GM21528 (cell line): ENCODE data around the gene NTMT1.
"Not testable (repeated sequence)": the region's sequence is repeated elsewhere in the genome, so short reads cannot be mapped to it uniquely, and the experiment has no call there.

Source experiments
- ATAC-seq: cut with Tn5 transposase; IDR thresholded peaks from one replicate; pipeline ENCODE4 v1.9.1; 2021; ENCODE audit warnings: mild to moderate bottlenecking, moderate library complexity; ENCODE audit not compliant: unreplicated experiment, low FRiP score

The NTMT1 gene

GRCh38 chr9:129626079-129626624, at the start of gene NTMT1:
NTMT1 (plus strand) TSS chr9:129626163; CDS start chr9:129632704, 6,541 bp downstream.
- peak; percentile 79 for ATAC-seq

- ATAC-seq = no peak
These were observed 49.1 kb upstream of the NTMT1 start for GRCh38 chr9:129576546-129577543.

DNA sequence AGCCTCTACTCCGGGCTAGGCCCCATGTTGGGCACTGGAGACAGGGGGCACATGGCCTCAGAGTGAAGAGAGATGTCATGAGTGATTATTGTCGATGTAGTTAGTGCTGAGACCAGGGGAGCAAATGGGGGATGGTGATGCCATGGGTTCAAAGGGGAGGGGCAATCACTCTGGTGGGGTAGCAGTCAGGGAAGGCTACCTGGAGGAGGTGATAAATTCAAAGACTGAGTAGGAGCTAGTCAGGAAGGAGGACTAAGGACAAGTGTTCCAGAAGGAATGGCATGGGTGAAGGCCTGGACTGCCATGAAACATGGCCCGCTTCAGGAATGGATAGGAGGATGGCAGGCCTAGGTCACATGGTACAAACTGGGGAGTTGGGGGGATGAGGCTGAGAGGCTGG, 46.7 kb upstream of the NTMT1 start:
- ATAC-seq = no peak

DNA sequence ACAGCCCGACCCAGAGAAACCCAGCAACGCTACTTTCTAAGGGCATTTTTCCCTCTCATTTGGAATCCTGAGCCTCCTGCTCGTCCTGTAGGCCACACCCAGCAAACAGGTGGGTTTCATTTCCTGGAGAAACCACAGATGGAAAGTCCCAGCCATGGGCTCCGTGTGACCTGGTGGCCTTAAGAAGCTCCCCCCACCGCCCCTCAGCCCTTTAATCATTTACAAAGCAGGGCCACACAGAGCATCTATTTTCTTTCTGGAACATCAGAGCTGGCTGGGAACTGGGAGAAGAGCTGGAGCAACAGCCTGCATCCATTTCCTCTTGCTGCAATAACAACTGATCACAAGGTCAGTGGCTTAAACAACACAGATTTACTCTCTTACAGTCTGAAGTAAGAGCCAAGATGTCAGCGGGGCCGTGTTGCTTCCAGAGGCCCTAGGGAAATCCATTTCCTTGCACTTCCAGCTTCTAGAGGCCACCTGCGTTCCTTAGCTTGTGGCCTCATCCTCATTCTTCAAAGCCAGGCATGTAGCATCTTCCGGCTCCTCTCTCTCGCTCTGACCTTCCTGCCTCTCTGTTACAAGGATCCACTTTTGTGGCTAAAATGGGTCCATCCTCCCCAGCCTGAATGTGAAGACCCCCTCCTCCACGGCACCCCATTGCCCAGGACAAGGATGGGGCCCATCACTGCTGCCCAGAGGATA, 45.6 kb upstream of the NTMT1 start:
- ATAC-seq = no peak

DNA sequence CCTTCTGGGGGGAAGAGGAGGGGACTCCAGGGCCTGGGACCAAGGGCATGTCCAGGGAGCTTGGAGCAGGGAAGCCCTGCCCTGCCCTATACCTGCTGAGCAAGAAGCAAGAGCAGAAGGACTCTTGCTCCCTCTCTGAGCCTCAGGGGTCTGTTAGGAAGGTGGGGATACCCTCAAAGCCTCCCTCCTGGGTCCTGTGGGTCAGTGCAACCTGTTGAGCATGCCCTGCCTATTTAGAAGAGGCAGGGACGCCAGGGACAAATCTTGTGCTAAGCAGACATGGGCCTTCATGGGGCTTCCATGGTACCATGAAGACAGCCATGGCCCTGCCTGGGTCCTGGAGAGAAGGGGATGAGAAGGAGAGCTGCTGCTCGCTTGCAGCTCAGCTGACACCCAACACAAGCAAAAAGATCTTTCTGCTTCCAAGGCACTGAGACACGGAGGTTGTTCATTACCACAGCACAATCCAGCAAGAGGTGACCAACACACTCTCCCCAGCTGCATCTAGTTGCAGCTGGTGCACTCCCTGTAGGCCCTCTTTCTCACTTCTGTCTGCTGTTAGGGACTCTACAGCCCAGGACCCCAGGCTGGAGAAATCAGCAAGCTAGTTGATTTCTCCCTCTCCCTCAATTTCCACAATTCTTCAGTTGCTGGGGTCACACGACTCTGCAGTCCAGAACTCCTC, 44.3 kb upstream of the NTMT1 start:
- no peak for ATAC-seq

- no peak for ATAC-seq
These were observed 43.1 kb upstream of the NTMT1 start for GRCh38 chr9:129582855-129583254.

DNA sequence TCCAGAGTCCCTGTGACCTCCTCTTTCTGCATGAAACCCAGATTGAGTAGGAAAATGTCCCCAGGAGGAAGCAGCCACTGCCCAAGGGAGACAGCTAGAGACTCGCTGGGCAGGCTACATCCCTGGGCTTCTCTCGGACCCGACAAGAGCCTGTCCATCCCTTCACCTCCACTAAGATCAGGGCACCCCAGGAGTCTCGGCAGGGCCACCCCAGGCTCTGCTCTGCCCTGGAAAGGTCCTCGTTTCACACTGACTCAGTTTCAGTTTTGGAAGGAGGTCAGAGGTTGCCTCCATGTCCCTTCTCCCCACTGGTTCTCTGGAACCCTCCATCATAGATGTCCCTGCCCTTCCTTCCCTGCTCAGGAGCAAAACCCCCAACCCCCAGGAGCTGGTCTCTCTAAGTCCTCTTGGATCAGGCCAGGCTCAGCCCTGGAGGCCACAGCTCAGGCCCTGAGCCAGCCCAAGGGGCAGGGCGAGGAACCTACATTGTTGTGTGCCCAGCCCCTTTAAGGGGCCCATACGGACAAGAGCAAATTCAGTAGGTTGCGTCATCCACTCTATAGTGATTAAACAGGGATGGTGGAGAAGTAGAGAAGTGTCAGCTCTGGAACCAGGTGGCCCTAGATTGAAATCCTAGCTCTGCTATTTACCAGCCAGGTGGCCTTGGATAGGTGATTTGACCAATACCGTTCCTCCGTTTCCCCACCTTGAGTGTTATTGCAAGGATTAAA, 42.5 kb upstream of the NTMT1 start:
- no peak for ATAC-seq

GRCh38 chr9:129584136-129584535, 41.8 kb upstream of the NTMT1 start:
- peak; percentile 49 for ATAC-seq

DNA sequence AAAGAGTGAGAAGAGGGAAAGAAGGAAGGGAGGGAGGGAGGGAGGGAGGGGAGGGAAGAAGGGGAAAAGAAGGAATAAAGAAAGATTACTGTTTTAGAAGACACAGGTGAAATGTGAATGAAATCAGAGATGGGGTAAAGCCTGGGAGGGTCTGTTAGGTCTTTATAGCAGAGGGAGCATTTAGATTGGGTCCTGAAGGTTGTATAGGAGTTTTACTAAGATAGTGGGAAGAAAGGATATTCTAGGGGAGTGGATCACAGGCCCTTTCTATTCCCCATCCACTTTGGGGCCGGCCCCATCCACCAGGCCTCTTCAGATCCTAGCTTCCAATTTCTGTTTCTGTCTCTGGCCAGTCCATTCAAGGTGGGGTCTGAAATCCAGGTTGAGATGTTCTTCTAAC, 40.6 kb upstream of the NTMT1 start:
- no peak for ATAC-seq

DNA sequence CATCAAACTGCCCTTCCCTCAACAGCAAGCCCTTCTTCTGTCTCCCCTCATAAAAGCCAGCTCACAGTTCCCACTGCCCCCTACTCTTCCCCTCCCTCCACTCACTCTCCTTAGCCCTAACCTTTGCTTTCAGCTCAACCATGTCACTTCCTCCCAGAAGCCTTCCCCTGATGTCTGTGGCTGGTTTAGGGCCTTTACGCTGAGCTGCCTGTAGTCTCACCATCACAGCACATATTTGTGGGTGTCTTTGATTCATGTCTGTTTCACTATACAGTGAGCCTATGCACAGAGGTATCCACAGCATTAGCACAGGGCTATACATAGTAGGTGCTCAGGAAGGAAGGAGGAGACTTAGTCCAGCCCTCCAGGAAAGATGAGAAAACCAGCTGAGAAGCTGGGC, 39.7 kb upstream of the NTMT1 start:
- ATAC-seq = no peak

GRCh38 chr9:129586685-129587084, 39.3 kb upstream of the NTMT1 start:
- ATAC-seq = no peak

- no peak for ATAC-seq
These were observed 38.3 kb upstream of the NTMT1 start for GRCh38 chr9:129587487-129588262.

- ATAC-seq = no peak
These were observed 35.5 kb upstream of the NTMT1 start for GRCh38 chr9:129590466-129590865.

DNA sequence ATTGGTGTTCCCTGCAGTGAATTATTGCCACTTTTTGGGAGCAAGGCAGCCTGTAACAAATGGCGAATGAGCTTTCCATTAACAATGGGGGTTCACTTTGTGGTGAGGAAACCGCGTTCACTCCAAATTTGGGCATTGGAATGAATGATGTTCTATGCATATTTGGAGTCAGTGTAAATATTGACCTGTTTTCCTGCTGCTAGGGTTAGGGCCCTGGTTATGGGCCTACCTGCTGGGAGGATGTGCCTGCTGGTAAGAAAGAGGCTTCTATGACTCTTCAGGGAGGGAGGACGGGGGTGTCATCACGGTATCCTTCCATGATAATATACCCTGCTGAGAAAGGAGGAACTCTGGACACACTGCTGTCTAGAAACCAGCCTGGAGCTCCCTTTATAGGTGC, 34.0 kb upstream of the NTMT1 start:
- ATAC-seq = no peak

DNA sequence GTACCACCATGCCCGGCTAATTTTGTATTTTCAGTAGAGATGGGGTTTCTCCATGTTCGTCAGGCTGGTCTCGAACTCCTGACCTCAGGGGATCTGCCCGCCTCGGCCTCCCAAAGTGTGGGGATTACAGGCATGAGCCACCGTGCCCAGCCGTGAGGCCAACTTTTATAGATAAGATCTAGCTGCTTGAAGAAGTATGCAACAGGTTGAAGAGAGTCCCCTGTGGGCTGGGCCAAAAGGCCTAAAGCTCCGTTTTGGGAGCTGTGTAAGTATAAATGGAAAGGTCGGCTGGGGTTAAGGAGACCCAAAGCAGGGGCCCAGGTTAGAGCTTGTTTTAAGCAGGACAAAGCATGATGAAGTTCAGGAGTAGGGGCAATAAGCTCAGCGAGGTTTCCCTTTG, 33.2 kb upstream of the NTMT1 start:
- ATAC-seq = not testable (repeated sequence)

DNA sequence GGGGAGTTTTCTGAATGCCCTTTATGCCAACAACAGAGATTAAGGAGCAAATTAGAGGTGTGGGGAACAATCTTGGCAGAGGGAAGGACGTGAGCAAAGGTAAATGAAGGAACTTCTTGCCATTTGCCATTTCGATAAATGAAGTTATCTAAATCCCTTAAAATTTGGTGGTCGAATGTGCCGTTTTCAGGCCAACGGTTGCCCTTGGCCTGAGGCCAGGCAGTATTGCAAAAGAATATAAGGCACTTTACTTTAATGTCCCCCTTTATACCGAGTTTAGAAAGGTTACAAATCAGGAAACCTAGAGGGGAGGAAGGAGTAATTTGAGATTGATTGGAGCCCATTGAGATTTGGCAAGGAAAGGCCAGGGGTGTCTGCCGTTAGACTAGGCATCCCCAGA, 31.3 kb upstream of the NTMT1 start:
- ATAC-seq = no peak

- no peak for ATAC-seq
These were observed 30.6 kb upstream of the NTMT1 start for GRCh38 chr9:129595311-129595741.

GRCh38 chr9:129595903-129596540, 29.9 kb upstream of the NTMT1 start:
- no peak for ATAC-seq
